ENCODE measurements around the gene RNF186. TPM values are rescaled to one million over a fixed set of nuclear protein-coding genes. Genes with fewer than 3 reads are reported as not detected.

Gene RNF186
- total RNA-seq, 1 experiment from 2014 or later, result not detected

DNA sequence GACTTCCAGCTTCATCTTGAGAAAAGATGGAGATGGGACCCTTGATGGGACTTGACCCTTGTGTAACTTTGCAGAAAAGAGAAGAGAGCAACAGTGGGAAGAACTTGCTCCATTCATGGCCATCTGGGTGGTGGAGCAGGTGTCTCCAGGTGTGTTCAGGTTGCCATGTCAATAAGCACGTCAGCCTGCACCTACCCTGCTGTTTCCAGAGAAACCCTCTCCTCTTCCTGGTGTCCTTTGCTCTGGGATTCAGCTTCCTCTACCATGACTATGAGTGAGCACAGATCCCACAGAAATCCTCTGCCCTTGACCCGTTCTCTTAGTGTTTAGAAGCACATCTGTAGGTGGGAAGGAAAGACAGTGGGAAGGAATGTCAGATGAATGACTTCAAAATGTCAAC lies 45.3 kb upstream of the RNF186 start:
- Mint-ChIP-seq H3K36me3 (peaks cover 5% of the 10 kb centered on the region), H3K4me1 (no peaks in the 10 kb centered on the region), H3K27me3 (ENCODE audit: low read depth) (peaks cover 28% of the 10 kb centered on the region), H3K9me3 (peaks cover 14% of the 10 kb centered on the region), H3K27ac (no peak overlapping the region), H3K4me3 (no peak overlapping the region)
- TF ChIP-seq, protein P1, sequence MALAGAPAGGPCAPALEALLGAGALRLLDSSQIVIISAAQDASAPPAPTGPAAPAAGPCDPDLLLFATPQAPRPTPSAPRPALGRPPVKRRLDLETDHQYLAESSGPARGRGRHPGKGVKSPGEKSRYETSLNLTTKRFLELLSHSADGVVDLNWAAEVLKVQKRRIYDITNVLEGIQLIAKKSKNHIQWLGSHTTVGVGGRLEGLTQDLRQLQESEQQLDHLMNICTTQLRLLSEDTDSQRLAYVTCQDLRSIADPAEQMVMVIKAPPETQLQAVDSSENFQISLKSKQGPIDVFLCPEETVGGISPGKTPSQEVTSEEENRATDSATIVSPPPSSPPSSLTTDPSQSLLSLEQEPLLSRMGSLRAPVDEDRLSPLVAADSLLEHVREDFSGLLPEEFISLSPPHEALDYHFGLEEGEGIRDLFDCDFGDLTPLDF (CRISPR knock-in tag; IDR thresholded peaks at IDR 0.05), result no peak
- TF ChIP-seq TEAD1 (CRISPR knock-in tag; IDR thresholded peaks at IDR 0.05) (no peak), SOX15 (CRISPR knock-in tag; IDR thresholded peaks at IDR 0.05) (no peak), HMGA2 (CRISPR knock-in tag; IDR thresholded peaks at IDR 0.05) (no peak), KAT7 (CRISPR knock-in tag; IDR thresholded peaks at IDR 0.05; ENCODE audit: borderline replicate concordance) (no peak), RELA (CRISPR knock-in tag; IDR thresholded peaks at IDR 0.05; ENCODE audit: borderline replicate concordance) (no peak)
- TF ChIP-seq, protein P2, sequence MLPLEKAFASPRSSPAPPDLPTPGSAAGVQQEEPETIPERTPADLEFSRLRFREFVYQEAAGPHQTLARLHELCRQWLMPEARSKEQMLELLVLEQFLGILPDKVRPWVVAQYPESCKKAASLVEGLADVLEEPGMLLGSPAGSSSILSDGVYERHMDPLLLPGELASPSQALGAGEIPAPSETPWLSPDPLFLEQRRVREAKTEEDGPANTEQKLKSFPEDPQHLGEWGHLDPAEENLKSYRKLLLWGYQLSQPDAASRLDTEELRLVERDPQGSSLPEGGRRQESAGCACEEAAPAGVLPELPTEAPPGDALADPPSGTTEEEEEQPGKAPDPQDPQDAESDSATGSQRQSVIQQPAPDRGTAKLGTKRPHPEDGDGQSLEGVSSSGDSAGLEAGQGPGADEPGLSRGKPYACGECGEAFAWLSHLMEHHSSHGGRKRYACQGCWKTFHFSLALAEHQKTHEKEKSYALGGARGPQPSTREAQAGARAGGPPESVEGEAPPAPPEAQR (CRISPR knock-in tag; IDR thresholded peaks at IDR 0.05), result no peak
- TF ChIP-seq, protein P3, sequence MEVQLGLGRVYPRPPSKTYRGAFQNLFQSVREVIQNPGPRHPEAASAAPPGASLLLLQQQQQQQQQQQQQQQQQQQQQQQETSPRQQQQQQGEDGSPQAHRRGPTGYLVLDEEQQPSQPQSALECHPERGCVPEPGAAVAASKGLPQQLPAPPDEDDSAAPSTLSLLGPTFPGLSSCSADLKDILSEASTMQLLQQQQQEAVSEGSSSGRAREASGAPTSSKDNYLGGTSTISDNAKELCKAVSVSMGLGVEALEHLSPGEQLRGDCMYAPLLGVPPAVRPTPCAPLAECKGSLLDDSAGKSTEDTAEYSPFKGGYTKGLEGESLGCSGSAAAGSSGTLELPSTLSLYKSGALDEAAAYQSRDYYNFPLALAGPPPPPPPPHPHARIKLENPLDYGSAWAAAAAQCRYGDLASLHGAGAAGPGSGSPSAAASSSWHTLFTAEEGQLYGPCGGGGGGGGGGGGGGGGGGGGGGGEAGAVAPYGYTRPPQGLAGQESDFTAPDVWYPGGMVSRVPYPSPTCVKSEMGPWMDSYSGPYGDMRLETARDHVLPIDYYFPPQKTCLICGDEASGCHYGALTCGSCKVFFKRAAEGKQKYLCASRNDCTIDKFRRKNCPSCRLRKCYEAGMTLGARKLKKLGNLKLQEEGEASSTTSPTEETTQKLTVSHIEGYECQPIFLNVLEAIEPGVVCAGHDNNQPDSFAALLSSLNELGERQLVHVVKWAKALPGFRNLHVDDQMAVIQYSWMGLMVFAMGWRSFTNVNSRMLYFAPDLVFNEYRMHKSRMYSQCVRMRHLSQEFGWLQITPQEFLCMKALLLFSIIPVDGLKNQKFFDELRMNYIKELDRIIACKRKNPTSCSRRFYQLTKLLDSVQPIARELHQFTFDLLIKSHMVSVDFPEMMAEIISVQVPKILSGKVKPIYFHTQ (CRISPR knock-in tag; IDR thresholded peaks at IDR 0.05), result no peak
- TF ChIP-seq, protein P4, sequence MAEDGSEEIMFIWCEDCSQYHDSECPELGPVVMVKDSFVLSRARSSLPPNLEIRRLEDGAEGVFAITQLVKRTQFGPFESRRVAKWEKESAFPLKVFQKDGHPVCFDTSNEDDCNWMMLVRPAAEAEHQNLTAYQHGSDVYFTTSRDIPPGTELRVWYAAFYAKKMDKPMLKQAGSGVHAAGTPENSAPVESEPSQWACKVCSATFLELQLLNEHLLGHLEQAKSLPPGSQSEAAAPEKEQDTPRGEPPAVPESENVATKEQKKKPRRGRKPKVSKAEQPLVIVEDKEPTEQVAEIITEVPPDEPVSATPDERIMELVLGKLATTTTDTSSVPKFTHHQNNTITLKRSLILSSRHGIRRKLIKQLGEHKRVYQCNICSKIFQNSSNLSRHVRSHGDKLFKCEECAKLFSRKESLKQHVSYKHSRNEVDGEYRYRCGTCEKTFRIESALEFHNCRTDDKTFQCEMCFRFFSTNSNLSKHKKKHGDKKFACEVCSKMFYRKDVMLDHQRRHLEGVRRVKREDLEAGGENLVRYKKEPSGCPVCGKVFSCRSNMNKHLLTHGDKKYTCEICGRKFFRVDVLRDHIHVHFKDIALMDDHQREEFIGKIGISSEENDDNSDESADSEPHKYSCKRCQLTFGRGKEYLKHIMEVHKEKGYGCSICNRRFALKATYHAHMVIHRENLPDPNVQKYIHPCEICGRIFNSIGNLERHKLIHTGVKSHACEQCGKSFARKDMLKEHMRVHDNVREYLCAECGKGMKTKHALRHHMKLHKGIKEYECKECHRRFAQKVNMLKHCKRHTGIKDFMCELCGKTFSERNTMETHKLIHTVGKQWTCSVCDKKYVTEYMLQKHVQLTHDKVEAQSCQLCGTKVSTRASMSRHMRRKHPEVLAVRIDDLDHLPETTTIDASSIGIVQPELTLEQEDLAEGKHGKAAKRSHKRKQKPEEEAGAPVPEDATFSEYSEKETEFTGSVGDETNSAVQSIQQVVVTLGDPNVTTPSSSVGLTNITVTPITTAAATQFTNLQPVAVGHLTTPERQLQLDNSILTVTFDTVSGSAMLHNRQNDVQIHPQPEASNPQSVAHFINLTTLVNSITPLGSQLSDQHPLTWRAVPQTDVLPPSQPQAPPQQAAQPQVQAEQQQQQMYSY (CRISPR knock-in tag; IDR thresholded peaks at IDR 0.05), result no peak
- TF ChIP-seq, protein P5, sequence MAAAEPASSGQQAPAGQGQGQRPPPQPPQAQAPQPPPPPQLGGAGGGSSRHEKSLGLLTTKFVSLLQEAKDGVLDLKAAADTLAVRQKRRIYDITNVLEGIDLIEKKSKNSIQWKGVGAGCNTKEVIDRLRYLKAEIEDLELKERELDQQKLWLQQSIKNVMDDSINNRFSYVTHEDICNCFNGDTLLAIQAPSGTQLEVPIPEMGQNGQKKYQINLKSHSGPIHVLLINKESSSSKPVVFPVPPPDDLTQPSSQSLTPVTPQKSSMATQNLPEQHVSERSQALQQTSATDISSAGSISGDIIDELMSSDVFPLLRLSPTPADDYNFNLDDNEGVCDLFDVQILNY (CRISPR knock-in tag; IDR thresholded peaks at IDR 0.05), result no peak
- TF ChIP-seq, protein P6, sequence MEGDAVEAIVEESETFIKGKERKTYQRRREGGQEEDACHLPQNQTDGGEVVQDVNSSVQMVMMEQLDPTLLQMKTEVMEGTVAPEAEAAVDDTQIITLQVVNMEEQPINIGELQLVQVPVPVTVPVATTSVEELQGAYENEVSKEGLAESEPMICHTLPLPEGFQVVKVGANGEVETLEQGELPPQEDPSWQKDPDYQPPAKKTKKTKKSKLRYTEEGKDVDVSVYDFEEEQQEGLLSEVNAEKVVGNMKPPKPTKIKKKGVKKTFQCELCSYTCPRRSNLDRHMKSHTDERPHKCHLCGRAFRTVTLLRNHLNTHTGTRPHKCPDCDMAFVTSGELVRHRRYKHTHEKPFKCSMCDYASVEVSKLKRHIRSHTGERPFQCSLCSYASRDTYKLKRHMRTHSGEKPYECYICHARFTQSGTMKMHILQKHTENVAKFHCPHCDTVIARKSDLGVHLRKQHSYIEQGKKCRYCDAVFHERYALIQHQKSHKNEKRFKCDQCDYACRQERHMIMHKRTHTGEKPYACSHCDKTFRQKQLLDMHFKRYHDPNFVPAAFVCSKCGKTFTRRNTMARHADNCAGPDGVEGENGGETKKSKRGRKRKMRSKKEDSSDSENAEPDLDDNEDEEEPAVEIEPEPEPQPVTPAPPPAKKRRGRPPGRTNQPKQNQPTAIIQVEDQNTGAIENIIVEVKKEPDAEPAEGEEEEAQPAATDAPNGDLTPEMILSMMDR (IDR thresholded peaks at IDR 0.05), result no peak
- ChIA-PET CTCF (no interaction called here), POLR2A (no interaction called here)
- DNase-seq (ENCODE audit: low spot score) (no peak), ATAC-seq (no peak)

DNA sequence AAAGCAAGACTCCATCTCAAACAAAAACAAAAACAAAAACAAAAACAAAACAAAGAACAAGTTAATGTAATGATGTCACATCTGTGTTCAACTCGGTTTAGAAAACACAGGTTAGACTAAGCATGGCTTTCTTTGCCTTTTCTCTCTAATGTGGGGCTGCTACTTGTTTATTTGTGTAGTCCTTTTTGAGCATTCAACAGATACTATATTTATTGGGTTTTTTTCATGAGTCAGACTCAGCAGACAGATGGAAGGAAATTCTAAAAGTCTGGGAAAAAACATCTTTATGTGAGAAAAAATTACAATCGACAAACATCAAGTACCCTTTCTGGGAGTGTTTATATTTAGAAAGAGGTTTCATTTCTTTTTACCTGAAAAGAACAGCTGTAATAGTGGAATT lies 44.8 kb upstream of the RNF186 start:
- ATAC-seq (no peak), DNase-seq (ENCODE audit: low spot score) (no peak)
- Mint-ChIP-seq H3K9me3 (peaks cover 14% of the 10 kb centered on the region), H3K27ac (no peak overlapping the region), H3K36me3 (peaks cover 5% of the 10 kb centered on the region), H3K4me3 (no peak overlapping the region), H3K4me1 (no peaks in the 10 kb centered on the region), H3K27me3 (ENCODE audit: low read depth) (peaks cover 25% of the 10 kb centered on the region)
- ChIA-PET POLR2A (no interaction called here), CTCF (no interaction called here)
- TF ChIP-seq, protein P7, sequence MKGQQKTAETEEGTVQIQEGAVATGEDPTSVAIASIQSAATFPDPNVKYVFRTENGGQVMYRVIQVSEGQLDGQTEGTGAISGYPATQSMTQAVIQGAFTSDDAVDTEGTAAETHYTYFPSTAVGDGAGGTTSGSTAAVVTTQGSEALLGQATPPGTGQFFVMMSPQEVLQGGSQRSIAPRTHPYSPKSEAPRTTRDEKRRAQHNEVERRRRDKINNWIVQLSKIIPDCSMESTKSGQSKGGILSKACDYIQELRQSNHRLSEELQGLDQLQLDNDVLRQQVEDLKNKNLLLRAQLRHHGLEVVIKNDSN (CRISPR knock-in tag; IDR thresholded peaks at IDR 0.05), result no peak
- TF ChIP-seq SP1 (CRISPR knock-in tag; conservative IDR thresholded peaks at IDR 0.05) (no peak), TP53 (CRISPR knock-in tag; IDR thresholded peaks at IDR 0.05) (no peak), ELF4 (CRISPR knock-in tag; IDR thresholded peaks at IDR 0.05; ENCODE audit: low read depth) (no peak), ZNF416 (CRISPR knock-in tag; IDR thresholded peaks at IDR 0.05) (no peak), NR1H2 (CRISPR knock-in tag; IDR thresholded peaks at IDR 0.05) (no peak), EMX1 (CRISPR knock-in tag; IDR thresholded peaks at IDR 0.05) (no peak), RELA (CRISPR knock-in tag; IDR thresholded peaks at IDR 0.05; ENCODE audit: borderline replicate concordance) (no peak)
- TF ChIP-seq, protein P8, sequence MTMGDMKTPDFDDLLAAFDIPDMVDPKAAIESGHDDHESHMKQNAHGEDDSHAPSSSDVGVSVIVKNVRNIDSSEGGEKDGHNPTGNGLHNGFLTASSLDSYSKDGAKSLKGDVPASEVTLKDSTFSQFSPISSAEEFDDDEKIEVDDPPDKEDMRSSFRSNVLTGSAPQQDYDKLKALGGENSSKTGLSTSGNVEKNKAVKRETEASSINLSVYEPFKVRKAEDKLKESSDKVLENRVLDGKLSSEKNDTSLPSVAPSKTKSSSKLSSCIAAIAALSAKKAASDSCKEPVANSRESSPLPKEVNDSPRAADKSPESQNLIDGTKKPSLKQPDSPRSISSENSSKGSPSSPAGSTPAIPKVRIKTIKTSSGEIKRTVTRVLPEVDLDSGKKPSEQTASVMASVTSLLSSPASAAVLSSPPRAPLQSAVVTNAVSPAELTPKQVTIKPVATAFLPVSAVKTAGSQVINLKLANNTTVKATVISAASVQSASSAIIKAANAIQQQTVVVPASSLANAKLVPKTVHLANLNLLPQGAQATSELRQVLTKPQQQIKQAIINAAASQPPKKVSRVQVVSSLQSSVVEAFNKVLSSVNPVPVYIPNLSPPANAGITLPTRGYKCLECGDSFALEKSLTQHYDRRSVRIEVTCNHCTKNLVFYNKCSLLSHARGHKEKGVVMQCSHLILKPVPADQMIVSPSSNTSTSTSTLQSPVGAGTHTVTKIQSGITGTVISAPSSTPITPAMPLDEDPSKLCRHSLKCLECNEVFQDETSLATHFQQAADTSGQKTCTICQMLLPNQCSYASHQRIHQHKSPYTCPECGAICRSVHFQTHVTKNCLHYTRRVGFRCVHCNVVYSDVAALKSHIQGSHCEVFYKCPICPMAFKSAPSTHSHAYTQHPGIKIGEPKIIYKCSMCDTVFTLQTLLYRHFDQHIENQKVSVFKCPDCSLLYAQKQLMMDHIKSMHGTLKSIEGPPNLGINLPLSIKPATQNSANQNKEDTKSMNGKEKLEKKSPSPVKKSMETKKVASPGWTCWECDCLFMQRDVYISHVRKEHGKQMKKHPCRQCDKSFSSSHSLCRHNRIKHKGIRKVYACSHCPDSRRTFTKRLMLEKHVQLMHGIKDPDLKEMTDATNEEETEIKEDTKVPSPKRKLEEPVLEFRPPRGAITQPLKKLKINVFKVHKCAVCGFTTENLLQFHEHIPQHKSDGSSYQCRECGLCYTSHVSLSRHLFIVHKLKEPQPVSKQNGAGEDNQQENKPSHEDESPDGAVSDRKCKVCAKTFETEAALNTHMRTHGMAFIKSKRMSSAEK (CRISPR knock-in tag; IDR thresholded peaks at IDR 0.05; ENCODE audit: borderline replicate concordance), result no peak

Measured in WTC11 (cell line).